CD4-positive, alpha-beta T cell treated with Interleukin-4 for 4 hours (primary cell): ENCODE measurements around the gene CCDC107.

ENCODE experiments used
- DNase-seq: peaks from one replicate; pipeline ENCODE4 v3.0.0-alpha.2; 2020

The CCDC107 gene

GRCh38 chr9:35686222-35687203 is 28.4 kb downstream of the CCDC107 start:
- DNase-seq, result no peak

DNA sequence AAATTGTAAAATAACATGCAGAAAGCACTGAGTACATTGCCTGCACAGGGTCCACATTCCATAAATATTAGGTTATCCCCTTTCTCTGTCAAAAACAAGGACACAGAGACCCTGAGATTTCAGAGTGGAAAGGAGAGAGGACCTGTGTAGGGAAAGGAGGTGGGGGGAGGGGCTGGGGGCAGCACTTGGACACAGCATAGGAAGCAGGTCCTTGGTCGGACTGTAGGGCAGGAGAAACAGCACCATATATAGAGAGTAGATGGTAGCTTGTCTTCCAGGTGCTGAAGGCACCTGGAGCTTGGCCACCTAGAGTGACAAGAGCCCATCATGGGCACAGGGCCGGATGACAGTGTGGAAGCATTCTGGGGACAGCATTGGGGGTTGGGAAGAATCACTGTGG is 29.2 kb downstream of the CCDC107 start:
- DNase-seq, result no peak

DNA sequence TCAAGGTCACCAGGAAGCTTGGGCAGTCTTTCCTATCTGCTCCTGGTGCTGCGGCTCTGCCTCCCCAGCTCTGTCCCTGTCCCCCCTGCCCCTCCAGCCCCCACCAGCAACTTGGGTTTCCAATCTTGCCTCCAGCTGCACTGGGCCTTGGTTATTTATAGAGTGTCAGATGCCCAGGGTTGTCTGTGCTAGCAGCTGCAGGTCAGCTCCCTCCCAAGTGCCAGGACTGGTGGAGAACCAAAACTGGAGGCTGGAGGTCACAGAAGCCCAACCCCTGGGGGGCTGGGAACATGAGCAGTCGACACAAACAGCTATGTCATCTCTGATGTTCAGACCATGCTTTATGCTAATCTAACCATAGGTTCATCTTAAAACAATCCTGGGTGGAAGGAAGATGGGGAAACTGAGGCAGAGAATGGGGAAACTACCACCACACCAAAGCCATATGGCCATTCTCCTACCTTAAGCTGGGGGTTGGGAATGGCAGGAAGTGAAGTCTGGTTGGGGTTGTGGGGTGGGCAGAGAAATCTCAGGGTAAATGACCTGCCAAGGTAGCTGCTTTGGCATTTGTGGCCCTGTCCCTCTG is 30.0 kb downstream of the CCDC107 start:
- DNase-seq, result no peak

DNA sequence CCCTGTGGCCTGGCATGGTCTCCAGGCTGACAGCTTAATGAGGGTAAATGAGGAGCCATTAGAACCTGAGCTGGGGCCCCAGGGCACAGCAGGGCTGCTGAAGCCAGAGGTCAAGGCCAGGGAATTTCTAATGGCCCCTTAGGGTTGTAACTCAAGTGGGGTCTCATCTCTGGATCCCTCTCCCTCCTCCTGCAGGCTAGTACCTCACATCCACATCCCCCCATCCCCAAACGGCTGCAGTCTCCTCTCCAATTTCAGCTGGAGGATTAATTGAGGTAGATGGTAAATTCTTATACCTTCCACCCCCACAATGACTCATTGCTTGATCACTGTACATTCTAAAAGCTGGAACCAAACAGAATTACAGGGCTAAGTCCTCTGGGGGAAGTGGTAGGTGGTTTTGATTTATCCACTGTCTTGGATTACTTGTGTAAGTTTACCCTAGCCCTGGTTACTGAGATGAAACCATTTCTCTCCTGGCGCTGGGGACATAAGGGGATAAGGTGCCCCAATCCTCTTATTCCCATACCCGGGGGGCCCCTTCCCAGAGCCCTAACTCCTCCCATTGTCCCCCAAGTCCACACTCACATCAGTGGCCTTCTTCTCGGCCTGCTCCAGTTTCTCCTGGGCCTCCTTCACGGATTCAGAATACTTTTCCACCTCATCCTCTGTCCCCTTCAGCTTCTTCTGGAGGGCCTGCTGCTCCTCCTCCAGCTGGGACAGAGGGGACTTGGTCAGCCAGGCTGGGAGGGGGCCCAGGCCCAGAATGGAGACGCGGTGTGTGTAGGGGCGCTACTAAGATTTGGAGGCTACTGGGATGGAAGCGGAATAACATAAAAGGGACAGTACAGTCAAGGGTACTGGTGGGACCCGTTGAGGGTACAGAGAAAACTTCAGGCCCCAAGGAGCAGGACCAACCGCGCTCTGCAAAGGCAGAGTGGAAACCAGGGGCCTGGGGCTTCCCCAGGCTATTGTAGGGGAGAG is 30.8 kb downstream of the CCDC107 start:
- peak; percentile 16 for DNase-seq

- no peak for DNase-seq
These were observed 31.6 kb downstream of the CCDC107 start, which contains the start of gene TPM2 for GRCh38 chr9:35689542-35690293. TPM2 (minus strand) TSS chr9:35689925; CDS start chr9:35689817, 108 bp downstream.

GRCh38 chr9:35690294-35690613 is 32.2 kb downstream of the CCDC107 start:
- DNase-seq, result no peak

DNA sequence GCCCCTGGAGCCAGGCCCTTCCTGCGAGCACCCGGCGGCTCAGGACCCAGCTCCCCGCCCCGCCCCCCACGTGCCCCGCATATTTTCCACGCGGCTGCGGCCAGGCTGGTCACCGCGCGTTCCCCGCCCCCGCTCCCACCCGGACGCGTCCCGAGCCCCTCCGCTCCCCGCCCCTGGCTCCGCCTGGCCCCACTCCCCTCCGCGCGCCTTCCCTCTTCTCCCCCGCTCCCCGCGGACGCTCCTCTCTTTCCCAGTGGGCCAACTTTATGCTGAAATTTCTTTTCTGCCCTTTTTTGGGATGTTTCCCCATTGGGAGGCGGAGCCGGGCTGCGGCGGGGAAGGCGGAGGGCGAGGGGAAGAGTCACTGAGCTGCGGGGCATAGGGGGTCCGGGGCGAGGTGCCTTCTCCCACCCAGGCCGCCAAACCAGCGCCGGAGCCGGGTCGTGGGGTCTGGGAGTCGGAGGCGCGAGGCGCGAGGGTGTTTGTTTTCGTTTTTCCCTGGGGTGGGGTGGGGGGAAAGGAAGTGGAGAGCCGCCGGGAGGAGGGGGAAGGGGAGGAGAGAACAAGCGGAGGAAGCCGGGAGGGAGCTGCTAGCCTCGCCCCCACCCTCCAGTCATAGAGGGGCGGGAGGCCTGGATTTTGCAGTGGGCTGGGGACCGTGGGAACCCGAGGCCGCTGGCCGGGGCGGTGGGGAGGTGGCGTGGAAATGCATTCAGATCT is 32.7 kb downstream of the CCDC107 start:
- peak; percentile 24 for DNase-seq

DNA sequence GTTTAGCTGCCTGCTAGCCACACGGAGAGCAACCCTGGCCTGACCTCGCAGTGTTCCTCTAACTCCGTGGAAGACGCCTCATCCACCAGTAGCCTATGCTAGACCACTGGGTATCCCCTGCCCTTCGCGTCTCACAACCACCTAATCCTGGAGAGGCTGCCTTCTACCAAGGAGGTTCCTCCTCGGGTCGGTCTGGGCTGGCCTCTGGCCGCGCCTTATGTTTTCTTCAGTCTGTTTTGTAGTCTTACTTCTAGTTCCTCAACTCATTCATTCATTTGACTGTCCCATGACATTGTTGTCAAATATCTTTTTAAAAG is 33.2 kb downstream of the CCDC107 start:
- peak; percentile 1 for DNase-seq

DNA sequence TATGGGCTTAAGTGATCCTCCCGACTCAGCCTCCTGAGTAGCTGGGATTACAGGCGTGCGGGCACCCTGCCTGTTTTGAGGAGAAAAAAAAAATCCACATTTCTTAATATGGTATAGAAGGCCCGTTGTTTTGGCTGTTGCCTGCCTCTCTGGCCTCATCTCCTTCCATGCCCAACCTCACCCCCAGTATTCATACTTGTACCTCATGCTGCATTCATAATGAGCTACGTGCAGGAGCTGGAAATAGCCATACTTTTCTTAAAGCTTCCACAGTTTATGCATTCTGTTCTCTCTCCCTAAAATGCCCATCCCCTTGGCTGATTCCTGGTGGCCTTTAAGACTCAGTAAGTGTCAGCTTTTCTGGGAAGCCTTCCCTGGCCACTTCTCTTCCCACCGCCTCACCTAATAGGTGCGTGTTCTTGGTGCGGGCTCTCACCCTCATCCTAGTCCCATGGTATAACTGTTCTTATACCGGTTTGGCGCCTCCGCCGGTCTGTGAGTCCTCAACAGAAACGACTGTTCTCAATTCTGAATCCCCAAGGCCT is 33.7 kb downstream of the CCDC107 start:
- no peak for DNase-seq

DNA sequence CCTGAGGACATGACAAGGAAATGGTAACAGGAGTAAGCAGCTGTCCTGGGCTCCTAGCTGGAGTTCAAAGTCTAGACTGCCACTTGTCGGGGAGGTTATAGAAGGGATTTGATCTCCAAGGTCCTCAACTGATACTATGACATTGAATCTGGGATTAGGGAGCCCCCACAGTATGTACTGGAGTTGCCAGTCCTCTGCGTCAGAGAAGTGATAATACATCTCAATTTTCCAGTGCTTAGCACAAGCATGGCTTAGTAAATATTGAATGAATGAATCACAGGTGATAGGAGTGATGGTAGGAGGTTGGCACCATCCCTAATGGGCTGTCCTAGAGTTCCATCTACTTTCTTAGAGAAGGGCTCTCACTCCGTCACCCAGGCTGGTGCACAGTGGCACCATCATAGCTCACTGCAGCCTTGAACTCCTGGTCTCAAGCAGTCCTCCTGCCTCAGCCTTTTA is 37.9 kb downstream of the CCDC107 start:
- DNase-seq, result no peak

DNA sequence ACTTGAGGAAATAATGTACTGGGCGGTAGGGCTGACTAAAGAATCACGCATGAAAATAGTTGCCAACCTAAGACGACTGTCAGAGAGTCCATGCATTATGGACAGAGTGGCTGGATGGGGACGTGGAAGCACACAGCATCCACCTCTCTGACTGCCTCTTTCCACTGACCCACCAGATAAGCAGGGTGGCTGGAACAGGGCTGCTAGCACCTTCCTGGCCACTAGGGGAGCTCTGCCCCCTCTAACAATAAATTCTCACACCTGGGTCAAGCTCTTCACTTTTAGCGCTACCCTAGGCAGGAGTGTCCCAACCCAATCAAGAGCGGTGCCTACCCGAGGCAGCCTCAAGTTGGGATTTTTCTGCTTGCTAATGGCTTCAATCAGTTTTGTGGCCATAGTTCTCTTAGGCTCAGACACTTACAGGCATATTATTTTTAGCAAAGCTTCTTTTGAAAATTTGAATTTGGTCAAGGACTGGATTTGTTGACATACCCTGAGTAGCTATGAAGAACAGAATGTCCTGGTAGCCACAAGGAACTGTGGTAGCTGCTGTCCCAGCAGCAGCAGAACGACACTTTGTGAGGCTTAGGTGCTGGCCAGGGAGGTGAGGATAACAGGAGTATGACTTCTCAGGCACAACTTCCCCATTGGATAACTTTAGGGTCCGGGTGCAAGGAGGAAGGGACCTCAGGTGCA is 38.6 kb downstream of the CCDC107 start:
- DNase-seq, result peak; percentile 52

DNA sequence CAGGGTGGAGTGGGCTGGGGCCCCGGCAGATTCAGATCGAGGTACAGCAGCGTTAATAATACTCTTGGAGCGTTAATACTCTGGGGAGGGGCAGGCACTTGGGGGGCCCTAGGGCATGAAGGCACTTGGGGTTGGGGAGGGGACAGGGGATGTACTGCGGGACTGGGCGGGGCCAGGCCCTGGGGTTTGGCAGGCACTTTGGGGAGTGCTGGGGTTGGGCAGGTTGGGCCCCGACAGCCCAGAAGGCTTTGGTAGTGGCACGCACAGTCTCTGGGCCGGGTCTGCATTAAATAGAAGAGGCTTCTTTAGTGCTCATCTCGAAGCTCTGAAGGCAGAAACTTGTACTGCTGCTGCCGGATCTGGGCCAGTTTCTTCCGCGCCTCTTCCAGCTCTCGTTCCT is 39.4 kb downstream of the CCDC107 start:
- DNase-seq, result no peak

GRCh38 chr9:35698231-35698630 is 40.1 kb downstream of the CCDC107 start:
- DNase-seq, result no peak

- no peak for DNase-seq
These were observed 41.9 kb downstream of the CCDC107 start for GRCh38 chr9:35700031-35700430.

GRCh38 chr9:35700942-35701341 is 42.9 kb downstream of the CCDC107 start:
- DNase-seq, result no peak

DNA sequence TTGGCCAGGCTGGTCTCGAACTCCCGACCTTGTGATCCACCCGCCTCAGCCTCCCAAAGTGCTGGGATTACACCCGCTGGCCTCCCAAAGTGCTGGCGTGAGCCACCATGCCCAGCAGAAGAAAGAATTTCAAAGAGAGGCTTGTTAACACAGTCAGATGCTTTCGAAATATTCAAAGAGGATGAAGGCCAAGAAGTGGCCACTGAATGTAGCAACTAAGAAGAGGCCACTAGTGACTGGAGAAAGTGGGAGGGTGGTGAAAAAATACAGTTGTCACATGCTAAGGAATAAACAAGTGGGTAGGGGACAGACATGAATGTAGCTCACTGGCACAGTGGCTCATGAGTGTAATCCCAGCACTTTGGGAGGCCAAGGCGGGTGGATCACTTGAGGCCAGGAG is 44.6 kb downstream of the CCDC107 start:
- no peak for DNase-seq

GRCh38 chr9:35703906-35704672 is 46.0 kb downstream of the CCDC107 start:
- DNase-seq, result no peak

- no peak for DNase-seq
These were observed 47.3 kb downstream of the CCDC107 start for GRCh38 chr9:35705372-35705771.

DNA sequence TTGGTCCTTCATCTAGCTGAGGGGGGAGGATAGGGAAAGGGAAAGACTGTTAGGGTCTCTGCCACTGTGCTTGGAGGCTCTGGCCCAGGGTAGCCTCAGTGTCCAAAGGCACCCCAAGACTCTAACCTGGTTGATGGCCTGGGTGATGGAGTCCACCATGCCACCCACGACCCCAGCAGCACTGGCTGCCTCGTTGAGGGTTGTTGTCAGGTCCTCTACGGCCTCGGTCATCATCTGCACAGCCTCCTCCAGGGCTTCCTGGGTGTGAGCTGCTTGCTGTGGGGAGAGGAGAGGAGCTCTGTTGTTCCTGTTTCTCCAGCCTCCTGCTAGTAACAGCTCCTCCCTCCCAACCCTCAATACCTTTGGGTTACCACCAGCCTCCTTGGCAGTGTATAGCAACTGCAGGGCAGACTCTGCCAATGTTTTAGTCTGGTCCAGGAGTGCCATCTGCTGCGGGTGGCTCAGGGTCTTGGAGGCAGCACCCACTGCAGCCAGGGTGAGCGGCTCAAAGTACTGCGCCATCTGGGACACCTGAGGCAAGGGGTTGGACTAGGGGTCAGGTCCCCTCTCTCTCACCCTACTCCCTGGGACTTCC is 47.8 kb downstream of the CCDC107 start:
- DNase-seq, result no peak

GRCh38 chr9:35706951-35707350 is 48.9 kb downstream of the CCDC107 start:
- no peak for DNase-seq
